Measurements from ENCODE around the gene UNC45B. TPM values are rescaled to one million over a fixed set of nuclear protein-coding genes. Genes with fewer than 3 reads are reported as not detected.
A peak's percentile ranks its signal among the peaks of the same experiment; 100 is the strongest.

Gene UNC45B
- total RNA-seq, 2 donors from 2014 or later = 118 to 131 TPM

GRCh38 chr17:35127751-35128514, 19.7 kb upstream of the UNC45B start:
- Histone ChIP-seq H3K36me3 (peaks cover 12% of the 10 kb centered on the region), H3K27me3 (no peaks in the 10 kb centered on the region), H3K4me1 (peaks cover 0 to 13% of the 10 kb centered on the region in 2 donors), H3K4me3 (no peak overlapping the region), H3K9me3 (no peaks in the 10 kb centered on the region), H3K27ac (no peak overlapping the region)
- TF ChIP-seq, protein P1, sequence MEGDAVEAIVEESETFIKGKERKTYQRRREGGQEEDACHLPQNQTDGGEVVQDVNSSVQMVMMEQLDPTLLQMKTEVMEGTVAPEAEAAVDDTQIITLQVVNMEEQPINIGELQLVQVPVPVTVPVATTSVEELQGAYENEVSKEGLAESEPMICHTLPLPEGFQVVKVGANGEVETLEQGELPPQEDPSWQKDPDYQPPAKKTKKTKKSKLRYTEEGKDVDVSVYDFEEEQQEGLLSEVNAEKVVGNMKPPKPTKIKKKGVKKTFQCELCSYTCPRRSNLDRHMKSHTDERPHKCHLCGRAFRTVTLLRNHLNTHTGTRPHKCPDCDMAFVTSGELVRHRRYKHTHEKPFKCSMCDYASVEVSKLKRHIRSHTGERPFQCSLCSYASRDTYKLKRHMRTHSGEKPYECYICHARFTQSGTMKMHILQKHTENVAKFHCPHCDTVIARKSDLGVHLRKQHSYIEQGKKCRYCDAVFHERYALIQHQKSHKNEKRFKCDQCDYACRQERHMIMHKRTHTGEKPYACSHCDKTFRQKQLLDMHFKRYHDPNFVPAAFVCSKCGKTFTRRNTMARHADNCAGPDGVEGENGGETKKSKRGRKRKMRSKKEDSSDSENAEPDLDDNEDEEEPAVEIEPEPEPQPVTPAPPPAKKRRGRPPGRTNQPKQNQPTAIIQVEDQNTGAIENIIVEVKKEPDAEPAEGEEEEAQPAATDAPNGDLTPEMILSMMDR (IDR thresholded peaks at IDR 0.05) = no peak
- DNase-seq (ENCODE audit: low spot score) = peak; percentile 82

GRCh38 chr17:35129154-35129972, 18.3 kb upstream of the UNC45B start:
- Histone ChIP-seq H3K27me3 (no peaks in the 10 kb centered on the region), H3K36me3 (peaks cover 25% of the 10 kb centered on the region), H3K4me1 (peaks cover 0 to 13% of the 10 kb centered on the region in 2 donors), H3K9me3 (no peaks in the 10 kb centered on the region), H3K27ac (no peak overlapping the region), H3K4me3 (no peak overlapping the region)
- DNase-seq (ENCODE audit: low spot score) = no peak
- TF ChIP-seq, protein P1 (IDR thresholded peaks at IDR 0.05) = no peak

DNA sequence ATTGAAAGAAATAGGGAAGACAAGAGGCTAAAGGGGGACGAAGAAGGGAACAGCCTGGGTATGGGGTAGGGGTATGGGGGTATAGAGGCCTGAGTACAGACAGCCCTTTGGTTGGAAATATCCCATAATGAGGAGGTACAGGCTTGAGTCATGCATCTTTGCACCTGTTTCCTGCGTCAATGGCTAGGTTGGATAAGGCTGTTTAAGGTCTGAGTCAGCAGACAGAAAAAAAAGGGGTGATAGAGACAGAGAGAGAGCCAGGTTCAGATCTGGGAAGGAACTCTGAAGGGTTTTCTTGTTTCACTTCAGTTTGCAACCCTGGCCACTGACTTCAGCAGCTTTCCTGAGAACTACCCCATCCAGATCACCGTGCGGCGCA, 17.7 kb upstream of the UNC45B start:
- no peak for DNase-seq (ENCODE audit: low spot score)
- Histone ChIP-seq H3K4me1 (peaks cover 0 to 13% of the 10 kb centered on the region in 2 donors), H3K36me3 (peaks cover 29% of the 10 kb centered on the region), H3K27ac (no peak overlapping the region), H3K4me3 (no peak overlapping the region), H3K9me3 (no peaks in the 10 kb centered on the region), H3K27me3 (no peaks in the 10 kb centered on the region)
- TF ChIP-seq, protein P1 (IDR thresholded peaks at IDR 0.05) = no peak

DNA sequence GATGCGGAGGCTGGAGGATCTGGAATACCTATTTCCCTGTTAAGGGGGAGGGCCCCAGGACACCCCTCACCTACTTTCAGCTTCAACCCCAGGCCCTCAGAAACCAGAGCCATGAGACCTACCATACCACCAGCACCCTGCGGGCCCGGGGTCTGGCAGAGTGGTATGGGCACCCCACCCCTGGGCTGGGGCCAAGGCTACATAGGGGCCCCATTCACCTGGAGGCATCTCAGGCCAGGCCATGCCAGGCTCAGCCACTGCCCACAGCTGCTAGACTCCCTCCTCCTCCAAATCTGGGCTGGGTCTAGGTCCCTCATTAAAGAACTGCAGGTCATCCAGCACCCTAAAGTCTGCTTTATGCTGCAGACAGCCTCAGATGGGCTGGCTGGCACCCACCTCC, 17.2 kb upstream of the UNC45B start:
- TF ChIP-seq, protein P1 (IDR thresholded peaks at IDR 0.05) = no peak
- no peak for DNase-seq (ENCODE audit: low spot score)
- Histone ChIP-seq H3K4me1 (peaks cover 0 to 13% of the 10 kb centered on the region in 2 donors), H3K36me3 (peaks cover 34% of the 10 kb centered on the region), H3K27ac (no peak overlapping the region), H3K4me3 (no peak overlapping the region), H3K27me3 (no peaks in the 10 kb centered on the region), H3K9me3 (no peaks in the 10 kb centered on the region)

GRCh38 chr17:35132099-35132498, 15.5 kb upstream of the UNC45B start:
- peaks cover 0 to 13% of the 10 kb centered on the region in 2 donors for H3K4me1 ChIP-seq
- H3K9me3 ChIP-seq = no peaks in the 10 kb centered on the region
- no peaks in the 10 kb centered on the region for H3K27me3 ChIP-seq
- H3K4me3 ChIP-seq = no peak overlapping the region
- H3K27ac ChIP-seq = no peak overlapping the region
- no peak for DNase-seq (ENCODE audit: low spot score)
- TF ChIP-seq, protein P1 (IDR thresholded peaks at IDR 0.05) = no peak
- H3K36me3 ChIP-seq = peaks cover 51% of the 10 kb centered on the region

All from right atrium auricular region (tissue), 2 donors.